GM12878 (cell line): ENCODE measurements around the gene MAMDC2. TPM values are rescaled to one million over a fixed set of nuclear protein-coding genes. Genes with fewer than 3 reads are reported as not detected.

Source experiments
- ATF7 ChIP-seq: fragments of 450-650 bp; IDR thresholded peaks from 2 replicates; pipeline ENCODE4 v1.6.1; 2016; ENCODE audit warnings: low read depth, mild to moderate bottlenecking
- EED ChIP-seq: sonication (generic); IDR thresholded peaks from 2 replicates; pipeline ENCODE4 v1.6.1; 2016; ENCODE audit warnings: antibody characterized with exemption, low read depth
- GABPA ChIP-seq: IDR thresholded peaks from 2 replicates; pipeline ENCODE4 v1.6.1; 2014; ENCODE audit warnings: antibody characterized with exemption, low read depth, mild to moderate bottlenecking, inconsistent platforms
- IKZF2 ChIP-seq, 2 experiments: fragments of 450-650 bp; IDR thresholded peaks; 2 replicates each; pipeline ENCODE4 v1.6.1; 2017; ENCODE audit warnings: mild to moderate bottlenecking in 2 of 2, moderate library complexity in 2 of 2
- IRF4 ChIP-seq: IDR thresholded peaks from 2 replicates; pipeline ENCODE4 v1.6.1; 2011; ENCODE audit warnings: low read depth, low read length
- JUNB ChIP-seq: IDR thresholded peaks from 2 replicates; pipeline ENCODE4 v1.6.1; 2016; ENCODE audit warnings: antibody characterized with exemption, mild to moderate bottlenecking
- MTA2 ChIP-seq: fragments of 450-650 bp; IDR thresholded peaks from 2 replicates; pipeline ENCODE4 v1.6.1; 2016; ENCODE audit warnings: low read depth, mild to moderate bottlenecking, moderate library complexity
- MXI1 ChIP-seq: fragments of 150-350 bp; IDR thresholded peaks from 2 replicates; pipeline ENCODE4 v1.6.1; 2011; ENCODE audit warnings: low read depth, mild to moderate bottlenecking, inconsistent platforms, low read length, improper control_type of control experiment
- NFIC ChIP-seq: IDR thresholded peaks from 2 replicates; pipeline ENCODE4 v1.6.1; 2012; ENCODE audit warnings: low read depth, mild to moderate bottlenecking, inconsistent platforms, low read length, moderate library complexity
- NFXL1 ChIP-seq: fragments of 450-650 bp; IDR thresholded peaks from 2 replicates; pipeline ENCODE4 v1.6.1; 2017; ENCODE audit warnings: antibody characterized with exemption, mild to moderate bottlenecking, borderline replicate concordance
- PML ChIP-seq: IDR thresholded peaks from 2 replicates; pipeline ENCODE4 v1.6.1; 2012; ENCODE audit warnings: low read length, inconsistent platforms
- POLR2AphosphoS5 ChIP-seq: IDR thresholded peaks from 2 replicates; pipeline ENCODE4 v1.6.1; 2011; ENCODE audit warnings: mild to moderate bottlenecking, low read length, inconsistent platforms
- RAD51 ChIP-seq: fragments of 450-650 bp; IDR thresholded peaks from 2 replicates; pipeline ENCODE4 v1.6.1; 2016; ENCODE audit warnings: moderate library complexity, mild to moderate bottlenecking, inconsistent platforms
- RBBP5 ChIP-seq: fragments of 200-600 bp; sonication (generic); conservative IDR thresholded peaks from 2 replicates; pipeline ENCODE4 v1.6.1; 2016
- RELA ChIP-seq: fragments of 450-650 bp; IDR thresholded peaks from 2 replicates; pipeline ENCODE4 v1.8.0; 2014; ENCODE audit warnings: borderline replicate concordance; ENCODE audit not compliant: partially characterized antibody
- RUNX3 ChIP-seq: IDR thresholded peaks from 2 replicates; pipeline ENCODE4 v1.6.1; 2012; ENCODE audit warnings: low read length, inconsistent platforms
- SMAD1 ChIP-seq: fragments of 450-650 bp; IDR thresholded peaks from 2 replicates; pipeline ENCODE4 v1.6.1; 2018; ENCODE audit warnings: mild to moderate bottlenecking, low read depth; ENCODE audit not compliant: partially characterized antibody
- SREBF2 ChIP-seq: IDR thresholded peaks from 2 replicates; pipeline ENCODE4 v1.6.1; 2012; ENCODE audit warnings: mild to moderate bottlenecking, low read length
- polyA plus RNA-seq, 11 experiments: library from polyadenylated mRNA; depleted of rRNA in 4 of 11; unstranded in 6 of 11; stranded (reverse) in 5 of 11; fragments of >200 nt; fragmentation: Nextera tagmentation in 4 of 11; fragmentation: Illumina TruSeq in 1 of 11; extraction: Ambion mirVana in 4 of 11; extraction: Trizol in 1 of 11; gene quantifications; 1 replicate in 1 of 11; 2 replicates in 10 of 11; pipeline versions ENCODE4 v1.2.1 to v1.2.3, GENCODE V29; 2011 to 2016; ENCODE audit warnings: inconsistent platforms in 2 of 11, missing spikeins in 2 of 11, low read depth in 1 of 11
- total RNA-seq, 4 experiments: library from RNA; depleted of rRNA in 3 of 4; stranded (reverse); fragments of >200 nt in 3 of 4; fragmentation: Illumina TruSeq in 1 of 4; extraction: Trizol in 1 of 4; gene quantifications; 2 replicates each; pipeline versions ENCODE4 v1.2.1 to v1.2.3, GENCODE V29; 2013 to 2021
- TF ChIP-seq, protein P1 (sequence below): fragments of 450-650 bp; formaldehyde crosslinking; IDR thresholded peaks from 2 replicates; pipeline ENCODE4 v1.4.0; 2022; ENCODE audit warnings: mild to moderate bottlenecking, moderate library complexity
- TF ChIP-seq, protein P2 (sequence below): fragments of 450-650 bp; IDR thresholded peaks from 2 replicates; pipeline ENCODE4 v1.6.1; 2017; ENCODE audit warnings: borderline replicate concordance
- TF ChIP-seq, protein P3 (sequence below): fragments of 450-650 bp; formaldehyde crosslinking; IDR thresholded peaks from 2 replicates; pipeline ENCODE4 v1.5.0; 2022; ENCODE audit warnings: mild to moderate bottlenecking, missing genetic modification characterization

Gene MAMDC2
- total and polyA plus RNA-seq, 10 of the 15 experiments (the other 5 are each of a cell fraction or from before 2014, with no cell fraction given): 0.01 to 0.09 TPM; not detected in 8

- TF ChIP-seq, protein P1, sequence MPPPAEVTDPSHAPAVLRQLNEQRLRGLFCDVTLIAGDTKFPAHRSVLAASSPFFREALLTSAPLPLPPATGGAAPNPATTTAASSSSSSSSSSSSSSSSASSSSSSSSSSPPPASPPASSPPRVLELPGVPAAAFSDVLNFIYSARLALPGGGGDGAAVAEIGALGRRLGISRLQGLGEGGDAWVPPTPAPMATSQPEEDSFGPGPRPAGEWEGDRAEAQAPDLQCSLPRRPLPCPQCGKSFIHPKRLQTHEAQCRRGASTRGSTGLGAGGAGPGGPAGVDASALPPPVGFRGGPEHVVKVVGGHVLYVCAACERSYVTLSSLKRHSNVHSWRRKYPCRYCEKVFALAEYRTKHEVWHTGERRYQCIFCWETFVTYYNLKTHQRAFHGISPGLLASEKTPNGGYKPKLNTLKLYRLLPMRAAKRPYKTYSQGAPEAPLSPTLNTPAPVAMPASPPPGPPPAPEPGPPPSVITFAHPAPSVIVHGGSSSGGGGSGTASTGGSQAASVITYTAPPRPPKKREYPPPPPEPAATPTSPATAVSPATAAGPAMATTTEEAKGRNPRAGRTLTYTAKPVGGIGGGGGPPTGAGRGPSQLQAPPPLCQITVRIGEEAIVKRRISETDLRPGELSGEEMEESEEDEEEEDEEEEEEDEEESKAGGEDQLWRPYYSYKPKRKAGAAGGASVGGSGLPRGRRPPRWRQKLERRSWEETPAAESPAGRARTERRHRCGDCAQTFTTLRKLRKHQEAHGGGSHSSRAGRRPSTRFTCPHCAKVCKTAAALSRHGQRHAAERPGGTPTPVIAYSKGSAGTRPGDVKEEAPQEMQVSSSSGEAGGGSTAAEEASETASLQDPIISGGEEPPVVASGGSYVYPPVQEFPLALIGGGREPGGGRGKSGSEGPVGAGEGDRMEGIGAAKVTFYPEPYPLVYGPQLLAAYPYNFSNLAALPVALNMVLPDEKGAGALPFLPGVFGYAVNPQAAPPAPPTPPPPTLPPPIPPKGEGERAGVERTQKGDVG (CRISPR knock-in tag): peak; percentile 5; the same call in 1 of the 2 replicates
- TF ChIP-seq, protein P2, sequence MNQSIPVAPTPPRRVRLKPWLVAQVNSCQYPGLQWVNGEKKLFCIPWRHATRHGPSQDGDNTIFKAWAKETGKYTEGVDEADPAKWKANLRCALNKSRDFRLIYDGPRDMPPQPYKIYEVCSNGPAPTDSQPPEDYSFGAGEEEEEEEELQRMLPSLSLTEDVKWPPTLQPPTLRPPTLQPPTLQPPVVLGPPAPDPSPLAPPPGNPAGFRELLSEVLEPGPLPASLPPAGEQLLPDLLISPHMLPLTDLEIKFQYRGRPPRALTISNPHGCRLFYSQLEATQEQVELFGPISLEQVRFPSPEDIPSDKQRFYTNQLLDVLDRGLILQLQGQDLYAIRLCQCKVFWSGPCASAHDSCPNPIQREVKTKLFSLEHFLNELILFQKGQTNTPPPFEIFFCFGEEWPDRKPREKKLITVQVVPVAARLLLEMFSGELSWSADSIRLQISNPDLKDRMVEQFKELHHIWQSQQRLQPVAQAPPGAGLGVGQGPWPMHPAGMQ: no peak
- no peak for TF ChIP-seq RBBP5
- TF ChIP-seq EED: peak; percentile 55
- TF ChIP-seq POLR2AphosphoS5: no peak
- TF ChIP-seq MXI1: peak; percentile 11; the same call in 1 of the 2 replicates
- no peak for TF ChIP-seq SREBF2
- TF ChIP-seq SMAD1: no peak
- no peak for TF ChIP-seq RELA
- TF ChIP-seq PML: no peak
- 0 out of 2 replicates have a peak, but pooled peaks have one; percentile 19 for TF ChIP-seq MTA2
- TF ChIP-seq ATF7: no peak
- no peak for TF ChIP-seq RAD51
- no peak for TF ChIP-seq GABPA
- TF ChIP-seq, protein P3, sequence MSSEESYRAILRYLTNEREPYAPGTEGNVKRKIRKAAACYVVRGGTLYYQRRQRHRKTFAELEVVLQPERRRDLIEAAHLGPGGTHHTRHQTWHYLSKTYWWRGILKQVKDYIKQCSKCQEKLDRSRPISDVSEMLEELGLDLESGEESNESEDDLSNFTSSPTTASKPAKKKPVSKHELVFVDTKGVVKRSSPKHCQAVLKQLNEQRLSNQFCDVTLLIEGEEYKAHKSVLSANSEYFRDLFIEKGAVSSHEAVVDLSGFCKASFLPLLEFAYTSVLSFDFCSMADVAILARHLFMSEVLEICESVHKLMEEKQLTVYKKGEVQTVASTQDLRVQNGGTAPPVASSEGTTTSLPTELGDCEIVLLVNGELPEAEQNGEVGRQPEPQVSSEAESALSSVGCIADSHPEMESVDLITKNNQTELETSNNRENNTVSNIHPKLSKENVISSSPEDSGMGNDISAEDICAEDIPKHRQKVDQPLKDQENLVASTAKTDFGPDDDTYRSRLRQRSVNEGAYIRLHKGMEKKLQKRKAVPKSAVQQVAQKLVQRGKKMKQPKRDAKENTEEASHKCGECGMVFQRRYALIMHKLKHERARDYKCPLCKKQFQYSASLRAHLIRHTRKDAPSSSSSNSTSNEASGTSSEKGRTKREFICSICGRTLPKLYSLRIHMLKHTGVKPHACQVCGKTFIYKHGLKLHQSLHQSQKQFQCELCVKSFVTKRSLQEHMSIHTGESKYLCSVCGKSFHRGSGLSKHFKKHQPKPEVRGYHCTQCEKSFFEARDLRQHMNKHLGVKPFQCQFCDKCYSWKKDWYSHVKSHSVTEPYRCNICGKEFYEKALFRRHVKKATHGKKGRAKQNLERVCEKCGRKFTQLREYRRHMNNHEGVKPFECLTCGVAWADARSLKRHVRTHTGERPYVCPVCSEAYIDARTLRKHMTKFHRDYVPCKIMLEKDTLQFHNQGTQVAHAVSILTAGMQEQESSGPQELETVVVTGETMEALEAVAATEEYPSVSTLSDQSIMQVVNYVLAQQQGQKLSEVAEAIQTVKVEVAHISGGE (CRISPR knock-in tag): no peak
- TF ChIP-seq JUNB: peak; percentile 71; the same call in 1 of the 2 replicates
- TF ChIP-seq IRF4: peak; percentile 72; the same call in 1 of the 2 replicates
- peak; percentile 57 for TF ChIP-seq RUNX3
- TF ChIP-seq IKZF2 (IDR thresholded peaks at IDR 0.05): peak; percentile 16 to 52; a peak in 3 of 4 replicates
- TF ChIP-seq NFIC: peak; percentile 30; the same call in 1 of the 2 replicates
- no peak for TF ChIP-seq NFXL1
Measured at GRCh38 chr9:70257991-70258691, 214.5 kb downstream of the MAMDC2 start (continued).
